Activated CD4-positive, alpha-beta memory T cell treated with anti-CD3 and anti-CD28 coated beads, Interleukin-2, amount 10 ng/mL, durations not matched to agents 7 days and 5 days (primary cell): Measurements from ENCODE around the gene NCOA3. TPM values are rescaled to one million over a fixed set of nuclear protein-coding genes. Genes with fewer than 3 reads are reported as not detected.

Experiments
- CTCF ChIA-PET: fragments of 350-600 bp; sonication (Branson Sonifier 250); formaldehyde crosslinking; loops from one replicate; lab custom pipeline; 2021; ENCODE audit warnings: antibody characterized with exemption, inconsistent platforms; lab: Charles Lee
- POLR2A ChIA-PET: fragments of 350-600 bp; sonication (Branson Sonifier 250); formaldehyde crosslinking; loops from one replicate; lab custom pipeline; 2021; ENCODE audit warnings: antibody characterized with exemption; lab: Charles Lee
- DNase-seq: peaks from one replicate; pipeline ENCODE4 v3.0.0-alpha.2; 2020
- H3K27ac Mint-ChIP-seq: one replicate; pipeline ENCODE4 v1.8.0; 2021; ENCODE audit warnings: mild to moderate bottlenecking, mixed read lengths
- H3K27me3 Mint-ChIP-seq: one replicate; pipeline ENCODE4 v1.8.0; 2021; ENCODE audit warnings: mixed read lengths
- H3K36me3 Mint-ChIP-seq: one replicate; pipeline ENCODE4 v1.8.0; 2021; ENCODE audit warnings: low read depth, mixed read lengths
- H3K4me1 Mint-ChIP-seq: one replicate; pipeline ENCODE4 v1.8.0; 2021; ENCODE audit warnings: mixed read lengths
- H3K4me3 Mint-ChIP-seq: one replicate; pipeline ENCODE4 v1.8.0; 2021; ENCODE audit warnings: mild to moderate bottlenecking, mixed read lengths
- H3K9me3 Mint-ChIP-seq: one replicate; pipeline ENCODE4 v1.8.0; 2021; ENCODE audit warnings: mixed read lengths
- total RNA-seq, 2 experiments: library from RNA; stranded (reverse); gene quantifications; one replicate each; pipeline ENCODE4 v1.2.3, GENCODE V29; 2021

Gene NCOA3
- total RNA-seq, 2 experiments from 2014 or later: 81.0 to 83.1 TPM

DNA sequence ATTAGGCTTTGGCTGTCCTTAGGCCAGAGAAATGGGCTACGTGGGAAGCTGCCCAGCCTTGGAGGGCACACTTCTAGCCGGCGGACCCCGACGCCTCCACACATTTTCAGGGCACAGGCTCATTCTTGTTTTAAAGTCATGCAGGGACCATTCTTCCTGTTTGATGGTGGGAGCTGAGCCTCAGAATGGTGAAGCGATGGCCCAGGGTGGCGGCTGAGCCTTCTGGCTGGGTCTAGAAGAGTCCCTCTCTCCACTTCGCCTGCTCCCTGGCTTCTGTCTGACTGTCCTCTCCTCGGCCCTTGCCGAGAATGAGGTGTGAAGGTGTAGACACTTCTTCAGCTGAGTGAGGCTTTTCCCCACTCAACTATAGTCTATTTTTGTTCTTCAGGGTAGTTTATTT is 169.2 kb downstream of the NCOA3 start:
- Mint-ChIP-seq H3K36me3 (no peaks in the 10 kb centered on the region), H3K9me3 (no peaks in the 10 kb centered on the region)
- CTCF ChIA-PET: no interaction called here

DNA sequence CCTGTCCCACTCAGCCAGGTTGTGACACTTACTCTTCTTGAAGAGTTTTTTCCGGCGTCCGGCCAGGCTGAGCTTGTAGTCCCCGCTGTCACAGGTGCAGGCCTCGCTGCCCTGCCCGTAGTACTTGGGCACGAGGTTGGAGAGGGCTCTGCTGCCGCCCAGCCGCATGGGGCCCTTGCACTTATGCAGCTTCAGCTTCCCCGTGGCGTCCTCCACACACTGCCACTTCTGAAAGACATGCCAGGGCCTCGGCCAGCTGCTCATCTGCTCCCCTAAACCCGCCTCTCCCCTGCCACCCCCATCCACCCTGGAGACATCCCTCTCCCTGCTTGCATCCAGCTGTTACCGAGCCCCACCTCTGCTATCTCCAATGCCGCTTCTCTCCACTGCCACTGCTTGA is 170.5 kb downstream of the NCOA3 start:
- H3K4me1 Mint-ChIP-seq: no peaks in the 10 kb centered on the region
- H3K9me3 Mint-ChIP-seq: no peaks in the 10 kb centered on the region
- no peak for DNase-seq
- CTCF ChIA-PET: no interaction called here
- no peaks in the 10 kb centered on the region for H3K27me3 Mint-ChIP-seq
- no peak overlapping the region for H3K27ac Mint-ChIP-seq
- H3K36me3 Mint-ChIP-seq: no peaks in the 10 kb centered on the region
- H3K4me3 Mint-ChIP-seq: no peak overlapping the region
- POLR2A ChIA-PET: no interaction called here

More for the DNA sequence above, 169.2 kb downstream of the NCOA3 start:
- H3K4me1 Mint-ChIP-seq: no peaks in the 10 kb centered on the region
- H3K27me3 Mint-ChIP-seq: no peaks in the 10 kb centered on the region
- H3K27ac Mint-ChIP-seq: no peak overlapping the region
- POLR2A ChIA-PET: no interaction called here
- H3K4me3 Mint-ChIP-seq: no peak overlapping the region
- no peak for DNase-seq

DNA sequence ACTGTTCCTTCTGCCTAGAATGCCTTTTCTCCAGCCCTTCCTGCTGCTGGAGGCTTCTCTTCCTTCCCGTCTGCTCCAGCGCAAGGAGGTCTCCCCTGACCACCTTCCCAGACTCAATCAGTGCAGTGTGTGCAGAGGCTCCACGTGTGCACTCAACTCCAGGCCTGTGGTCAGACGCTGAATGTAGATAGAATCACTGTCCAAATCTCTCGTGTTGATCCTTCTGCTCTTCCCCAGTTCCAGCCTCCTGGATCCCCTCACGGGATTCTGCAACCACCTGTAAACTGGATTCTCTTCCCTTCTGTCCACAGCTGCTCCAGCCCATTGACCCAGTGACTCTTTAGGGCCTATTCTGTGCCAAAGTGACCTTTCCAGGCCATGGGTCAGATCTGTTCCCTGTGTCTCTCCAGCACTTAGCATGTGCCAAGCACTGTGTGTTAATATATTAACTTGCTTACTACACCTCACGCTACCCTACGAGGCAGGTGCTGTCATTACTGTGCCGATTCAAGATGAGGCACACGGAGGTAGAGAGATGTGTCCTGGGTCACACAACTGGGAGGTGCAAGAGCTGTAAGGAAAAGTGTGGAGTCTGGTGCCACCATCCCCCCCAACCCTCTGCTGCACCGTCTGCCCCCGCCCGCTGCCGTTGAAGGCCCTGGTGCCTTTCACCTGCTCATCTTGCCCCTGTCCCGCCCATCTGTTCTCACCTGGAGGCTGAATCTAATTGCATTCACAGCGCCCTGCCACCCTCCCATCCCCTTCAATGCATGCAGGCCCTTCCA is 171.4 kb downstream of the NCOA3 start:
- Mint-ChIP-seq H3K9me3 (no peaks in the 10 kb centered on the region), H3K27ac (no peak overlapping the region), H3K4me3 (no peak overlapping the region), H3K36me3 (no peaks in the 10 kb centered on the region), H3K4me1 (no peaks in the 10 kb centered on the region), H3K27me3 (no peaks in the 10 kb centered on the region)
- CTCF ChIA-PET: no interaction called here
- POLR2A ChIA-PET: no interaction called here
- no peak for DNase-seq

DNA sequence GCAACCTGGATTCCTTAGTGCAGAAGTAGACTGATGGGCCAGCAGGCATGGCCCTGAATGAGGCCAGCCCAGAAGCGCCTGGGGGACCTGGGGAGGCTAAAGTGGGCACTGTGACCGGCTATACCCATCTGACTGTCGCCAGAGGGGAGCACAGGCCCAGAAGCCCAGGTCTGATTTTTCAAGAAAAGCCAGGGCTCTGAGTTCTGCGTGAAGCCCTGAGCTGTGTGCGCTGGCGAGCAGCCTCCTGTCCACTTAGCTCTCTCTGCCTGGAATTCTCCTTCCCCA is 171.9 kb downstream of the NCOA3 start:
- H3K9me3 Mint-ChIP-seq: no peaks in the 10 kb centered on the region
- ChIA-PET POLR2A (no interaction called here), CTCF (no interaction called here)
- no peaks in the 10 kb centered on the region for H3K4me1 Mint-ChIP-seq
- H3K4me3 Mint-ChIP-seq: no peak overlapping the region
- no peak for DNase-seq
- no peaks in the 10 kb centered on the region for H3K27me3 Mint-ChIP-seq
- no peak overlapping the region for H3K27ac Mint-ChIP-seq
- H3K36me3 Mint-ChIP-seq: no peaks in the 10 kb centered on the region

DNA sequence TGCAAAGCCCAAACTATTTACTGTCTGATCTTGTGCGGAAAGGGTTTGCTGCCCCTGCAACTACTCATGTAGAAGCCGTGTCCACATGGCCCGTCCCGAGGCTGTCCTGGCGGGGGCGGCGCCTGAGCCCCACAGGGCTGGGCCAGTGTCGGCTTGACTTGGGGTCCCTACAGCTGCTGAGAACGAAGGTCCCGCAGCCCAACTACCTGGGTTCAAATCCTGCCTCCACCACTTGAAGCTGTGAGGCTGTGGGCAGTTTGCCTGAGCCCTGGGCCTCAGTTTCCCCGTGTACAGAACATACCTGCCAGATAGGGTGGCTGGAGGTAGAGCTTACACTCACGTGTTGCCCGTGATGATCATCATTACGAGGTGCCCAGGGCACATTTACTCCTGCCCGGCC is 172.5 kb downstream of the NCOA3 start:
- H3K27me3 Mint-ChIP-seq: no peaks in the 10 kb centered on the region
- no peaks in the 10 kb centered on the region for H3K9me3 Mint-ChIP-seq
- no peaks in the 10 kb centered on the region for H3K4me1 Mint-ChIP-seq
- H3K36me3 Mint-ChIP-seq: no peaks in the 10 kb centered on the region
- CTCF ChIA-PET: interaction anchor here (1.2 kb wide), 1 partner anchor 19 kb away, joined by 3 read pairs; no protein-coding TSS in a partner anchor
- no peak for DNase-seq
- POLR2A ChIA-PET: no interaction called here
- H3K4me3 Mint-ChIP-seq: no peak overlapping the region
- no peak overlapping the region for H3K27ac Mint-ChIP-seq

DNA sequence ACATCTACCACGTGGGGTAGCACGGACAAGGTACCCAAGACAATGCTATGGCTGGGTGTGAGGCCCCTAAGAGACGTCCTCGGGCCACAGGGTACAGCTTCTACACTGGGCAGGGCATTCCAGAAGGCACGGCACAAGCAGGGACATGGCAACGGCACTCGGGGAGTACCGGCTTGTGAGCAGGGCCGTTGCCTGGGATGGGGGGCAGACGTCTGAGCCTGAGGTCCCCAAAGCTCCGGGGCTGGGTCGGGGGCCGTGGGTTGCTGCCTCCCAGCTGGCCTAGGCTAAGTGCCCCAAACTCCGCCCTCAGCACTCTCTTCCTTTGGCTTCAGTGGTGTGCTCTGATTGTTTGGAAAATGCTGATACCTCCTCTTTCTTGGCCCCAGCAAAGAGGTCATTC is 173.0 kb downstream of the NCOA3 start:
- Mint-ChIP-seq H3K27me3 (no peaks in the 10 kb centered on the region), H3K4me3 (no peak overlapping the region), H3K36me3 (no peaks in the 10 kb centered on the region), H3K27ac (no peak overlapping the region), H3K4me1 (no peaks in the 10 kb centered on the region), H3K9me3 (no peaks in the 10 kb centered on the region)
- POLR2A ChIA-PET: no interaction called here
- DNase-seq: no peak
- CTCF ChIA-PET: interaction anchor here (0.6 to 1.2 kb wide), 2 partner anchors 19 to 45 kb away, joined by 3 to 4 read pairs; no protein-coding TSS in a partner anchor

DNA sequence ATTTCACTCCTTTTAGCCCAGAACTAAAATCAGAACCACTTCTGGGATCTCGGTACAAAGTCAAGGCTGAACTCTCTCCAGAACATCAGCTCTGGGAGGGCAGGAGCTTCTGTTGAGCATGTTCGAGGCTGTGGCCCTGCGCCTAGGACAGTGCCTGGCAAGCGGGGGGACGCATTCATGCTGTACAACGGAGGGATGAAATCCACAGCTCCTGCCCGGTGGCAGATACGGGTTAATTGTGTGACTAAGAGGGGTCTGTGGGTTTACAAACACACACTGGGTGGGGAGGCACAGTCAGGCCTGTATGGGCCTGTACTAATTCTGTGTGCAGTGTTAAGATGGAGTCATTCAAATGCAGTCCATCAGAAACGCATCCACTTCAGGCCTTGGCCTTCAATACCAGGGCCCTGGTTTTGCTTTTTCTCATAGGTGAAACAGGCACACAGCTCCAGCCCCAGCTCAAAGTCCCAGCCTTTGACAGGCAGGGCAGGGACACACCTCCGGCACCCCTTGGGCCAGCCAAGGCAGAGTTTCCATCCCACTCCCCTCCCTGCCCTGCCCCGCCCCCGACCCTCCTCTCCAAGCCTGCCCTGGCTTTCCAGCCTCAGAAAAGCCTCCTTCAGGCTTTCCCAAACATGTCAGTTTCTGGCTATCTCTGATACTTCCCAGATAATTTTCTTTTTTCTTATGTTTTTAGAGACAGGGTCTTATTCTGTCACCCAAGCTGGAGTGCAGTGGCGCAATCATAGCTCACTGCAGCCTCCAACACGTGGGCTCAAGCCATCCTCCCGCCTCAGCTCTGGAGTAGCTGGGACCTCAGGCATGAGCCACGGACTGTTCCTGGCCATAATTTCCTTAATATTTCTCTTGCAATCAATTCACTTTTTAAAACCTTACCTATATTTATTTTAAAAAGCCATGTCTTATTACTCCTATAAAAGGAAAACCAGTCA is 173.8 kb downstream of the NCOA3 start:
- Mint-ChIP-seq H3K4me3 (no peak overlapping the region), H3K27ac (no peak overlapping the region)

DNA sequence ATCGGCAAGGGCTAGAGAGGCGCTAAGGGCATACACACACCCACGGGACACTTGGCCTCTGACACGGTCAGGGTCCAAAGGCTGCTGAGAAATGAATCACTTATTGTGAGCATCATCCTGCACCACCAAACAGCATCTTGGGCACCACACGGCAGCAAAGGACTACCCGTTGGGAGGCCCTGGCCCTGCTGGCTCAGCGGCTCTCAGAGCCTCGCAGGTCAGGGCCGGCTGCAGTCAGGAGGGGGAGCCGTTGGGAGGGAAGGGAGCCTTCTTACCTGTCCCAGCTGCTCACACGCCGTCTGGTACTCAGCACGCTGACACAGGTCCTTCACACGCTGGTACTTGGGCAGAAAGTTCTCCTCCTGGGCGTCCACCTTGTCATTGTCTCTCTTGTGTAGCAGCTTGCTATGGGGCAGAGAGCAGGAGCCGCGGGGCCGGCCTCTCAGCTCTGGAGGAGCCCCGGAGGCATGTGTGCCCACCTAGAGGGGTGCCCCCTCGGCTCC is 174.6 kb downstream of the NCOA3 start:
- Mint-ChIP-seq H3K4me3 (no peak overlapping the region), H3K4me1 (no peaks in the 10 kb centered on the region), H3K27me3 (no peaks in the 10 kb centered on the region), H3K9me3 (no peaks in the 10 kb centered on the region), H3K27ac (no peak overlapping the region), H3K36me3 (no peaks in the 10 kb centered on the region)
- no peak for DNase-seq
- CTCF ChIA-PET: no interaction called here
- POLR2A ChIA-PET: no interaction called here

More for the DNA sequence above, 173.8 kb downstream of the NCOA3 start:
- POLR2A ChIA-PET: no interaction called here
- no peaks in the 10 kb centered on the region for H3K27me3 Mint-ChIP-seq
- no peaks in the 10 kb centered on the region for H3K4me1 Mint-ChIP-seq
- no peaks in the 10 kb centered on the region for H3K9me3 Mint-ChIP-seq
- DNase-seq: no peak
- CTCF ChIA-PET: interaction anchor here (0.6 to 1.2 kb wide), 2 partner anchors 18 to 45 kb away, joined by 3 to 4 read pairs; no protein-coding TSS in a partner anchor
- H3K36me3 Mint-ChIP-seq: no peaks in the 10 kb centered on the region

DNA sequence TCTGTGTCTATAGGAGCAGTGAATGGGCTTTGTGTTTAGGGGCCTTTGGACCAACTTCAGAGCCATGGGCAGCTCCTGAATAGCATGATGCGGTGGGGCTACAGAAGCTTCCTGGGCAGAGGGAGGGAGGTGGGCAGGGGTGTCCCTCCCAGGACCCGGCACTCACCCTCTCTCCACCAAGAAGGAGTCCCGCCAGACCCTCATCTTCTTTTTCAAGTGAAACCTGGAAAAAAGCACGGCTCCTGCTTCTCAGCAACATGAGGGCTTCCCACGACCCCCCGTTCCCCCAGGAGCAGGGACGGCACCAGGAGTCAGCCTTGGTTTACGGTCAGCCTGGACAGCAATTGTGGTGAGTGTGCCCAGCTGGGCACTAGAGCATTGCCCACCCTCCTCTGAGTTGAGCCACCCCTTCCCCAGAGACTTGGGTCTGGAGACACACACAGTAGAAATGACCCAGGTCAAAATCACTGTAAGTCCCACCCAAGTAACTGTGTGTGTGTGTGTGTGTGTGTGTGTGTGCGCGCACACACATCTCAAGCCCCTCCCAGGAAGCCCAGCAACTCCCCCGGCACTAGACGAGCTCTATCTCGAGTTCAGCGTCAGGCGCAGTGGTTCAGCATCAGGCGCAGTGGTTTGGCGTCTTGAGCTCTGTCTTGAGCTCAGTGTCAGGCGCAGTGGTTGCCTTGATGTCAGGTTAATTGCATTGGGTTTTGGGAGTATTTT is 175.4 kb downstream of the NCOA3 start:
- Mint-ChIP-seq H3K27me3 (no peaks in the 10 kb centered on the region), H3K27ac (no peak overlapping the region), H3K4me3 (no peak overlapping the region), H3K9me3 (no peaks in the 10 kb centered on the region), H3K4me1 (no peaks in the 10 kb centered on the region), H3K36me3 (no peaks in the 10 kb centered on the region)
- ChIA-PET CTCF (interaction anchor here (0.7 to 2.2 kb wide), 6 partner anchors 9 to 944 kb away, joined by 3 to 18 read pairs (median 4); no protein-coding TSS in a partner anchor), POLR2A (no interaction called here)
- no peak for DNase-seq

DNA sequence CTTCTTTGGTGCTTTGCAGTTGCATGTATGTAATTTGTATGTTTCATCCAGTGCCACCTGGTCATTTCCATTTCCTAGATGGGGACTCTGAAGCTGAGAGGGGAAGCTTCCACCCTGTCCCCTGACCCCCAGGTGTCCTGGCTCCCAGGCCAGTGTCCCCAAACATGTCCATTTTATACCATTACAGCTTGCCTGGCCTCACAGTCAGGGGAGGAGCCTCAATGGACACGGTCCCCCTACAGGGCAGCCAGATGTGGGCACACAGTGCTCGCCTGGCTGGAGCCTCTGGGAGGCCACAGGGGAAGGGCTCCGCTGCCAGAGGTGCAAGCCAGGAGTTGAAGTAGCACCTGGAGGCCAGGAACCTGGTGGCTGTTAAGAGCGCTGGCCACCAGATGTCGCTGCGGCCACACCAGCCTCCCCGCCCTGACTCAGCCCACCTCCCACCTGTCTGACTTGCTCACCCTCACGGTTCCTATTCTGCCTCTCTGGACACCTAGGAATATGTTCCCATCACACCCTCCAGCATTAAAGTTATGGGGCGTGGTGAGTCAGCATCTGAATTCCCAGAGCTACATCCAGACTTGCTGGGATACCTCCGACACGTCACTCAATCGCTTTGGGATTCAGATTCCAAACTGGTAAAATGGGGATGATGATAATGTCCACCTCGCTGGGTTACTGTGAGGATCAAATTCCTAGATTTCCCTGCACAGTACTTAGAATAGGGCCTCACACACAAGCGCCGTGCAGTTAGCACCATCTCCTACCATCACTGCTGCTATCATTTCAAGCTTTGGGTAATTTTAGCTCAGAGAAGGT is 176.2 kb downstream of the NCOA3 start:
- Mint-ChIP-seq H3K9me3 (no peaks in the 10 kb centered on the region), H3K4me3 (no peak overlapping the region), H3K27ac (no peak overlapping the region), H3K27me3 (no peaks in the 10 kb centered on the region), H3K4me1 (no peaks in the 10 kb centered on the region), H3K36me3 (no peaks in the 10 kb centered on the region)
- DNase-seq: peak; percentile 62
- CTCF ChIA-PET: interaction anchor here (0.7 to 2.2 kb wide), 8 partner anchors 9 to 943 kb away, joined by 3 to 18 read pairs (median 4); no protein-coding TSS in a partner anchor
- POLR2A ChIA-PET: no interaction called here

DNA sequence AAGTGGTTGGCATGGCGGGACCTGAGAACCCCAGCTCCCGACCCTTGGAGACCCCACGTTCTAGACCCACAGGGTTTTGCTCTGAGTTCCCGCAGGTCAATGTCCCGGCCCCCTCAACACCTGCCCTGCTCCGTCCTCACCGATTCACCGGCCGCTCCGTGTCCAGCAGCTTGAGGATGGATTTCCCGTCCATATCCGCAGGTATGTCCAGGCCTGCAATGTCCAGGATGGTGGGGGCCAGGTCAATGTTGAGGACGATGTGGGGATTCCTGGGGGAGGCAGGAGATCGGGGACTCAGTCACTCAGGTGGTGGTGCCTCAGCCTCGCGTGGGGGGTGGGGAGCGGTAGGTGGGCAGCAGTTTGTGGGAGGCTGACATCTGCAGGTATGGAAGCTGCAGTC is 176.8 kb downstream of the NCOA3 start:
- H3K36me3 Mint-ChIP-seq: no peaks in the 10 kb centered on the region
- H3K9me3 Mint-ChIP-seq: no peaks in the 10 kb centered on the region
- ChIA-PET CTCF (interaction anchor here (1.1 to 2.2 kb wide), 5 partner anchors 8 to 942 kb away, joined by 4 to 18 read pairs (median 5); no protein-coding TSS in a partner anchor), POLR2A (no interaction called here)
- H3K4me1 Mint-ChIP-seq: no peaks in the 10 kb centered on the region
- no peaks in the 10 kb centered on the region for H3K27me3 Mint-ChIP-seq
- H3K27ac Mint-ChIP-seq: no peak overlapping the region
- DNase-seq: no peak
- H3K4me3 Mint-ChIP-seq: no peak overlapping the region

DNA sequence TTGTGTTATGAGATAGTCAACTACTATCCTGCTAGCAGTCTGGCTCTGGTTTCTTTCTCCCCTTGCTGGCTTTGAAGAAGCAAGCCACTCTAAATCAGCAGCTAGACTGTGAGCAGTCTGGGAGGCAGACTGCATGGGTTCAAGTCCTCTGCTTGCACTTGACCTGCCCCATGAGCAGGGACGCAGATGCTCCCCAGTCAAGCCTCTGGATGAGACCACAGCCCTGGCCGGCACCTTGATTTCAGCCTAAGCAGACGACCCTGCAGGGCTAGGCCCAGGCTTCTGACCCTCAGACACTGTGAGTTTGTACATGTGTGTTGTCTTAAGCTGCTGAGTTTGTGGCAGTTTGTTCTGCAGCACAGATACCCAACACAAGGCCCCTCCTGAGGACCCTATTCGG is 177.8 kb downstream of the NCOA3 start:
- no peaks in the 10 kb centered on the region for H3K9me3 Mint-ChIP-seq
- H3K27me3 Mint-ChIP-seq: no peaks in the 10 kb centered on the region
- POLR2A ChIA-PET: no interaction called here
- H3K36me3 Mint-ChIP-seq: no peaks in the 10 kb centered on the region
- CTCF ChIA-PET: interaction anchor here (1.4 kb wide), 1 partner anchor 941 kb away, joined by 3 read pairs; no protein-coding TSS in a partner anchor
- H3K4me3 Mint-ChIP-seq: no peak overlapping the region
- DNase-seq: no peak
- H3K27ac Mint-ChIP-seq: no peak overlapping the region
- no peaks in the 10 kb centered on the region for H3K4me1 Mint-ChIP-seq
